Measurements from ENCODE around the gene CREB3.

Gene CREB3

GRCh38 chr9:35750256-35750531 lies 17.7 kb downstream of the CREB3 start:
- no peak for DNase-seq

- no peak for DNase-seq
These were observed 21.0 kb downstream of the CREB3 start for GRCh38 chr9:35753466-35753865.

- DNase-seq = no peak
These were observed 21.8 kb downstream of the CREB3 start, which contains the start of gene MSMP for GRCh38 chr9:35754264-35754663. Gene MSMP, minus strand, starts transcription at chr9:35754276. Its CDS starts 147 bp downstream, at chr9:35754129.

GRCh38 chr9:35755071-35755470 lies 22.6 kb downstream of the CREB3 start:
- no peak for DNase-seq

GRCh38 chr9:35756275-35757225 lies 24.1 kb downstream of the CREB3 start:
- peak; percentile 84 for DNase-seq

GRCh38 chr9:35757226-35757891 lies 24.9 kb downstream of the CREB3 start:
- DNase-seq = peak; percentile 74

GRCh38 chr9:35757892-35758275 lies 25.4 kb downstream of the CREB3 start:
- DNase-seq = peak; percentile 31

- DNase-seq = no peak
These were observed 26.1 kb downstream of the CREB3 start for GRCh38 chr9:35758475-35759050.

GRCh38 chr9:35759795-35760194 lies 27.3 kb downstream of the CREB3 start:
- no peak for DNase-seq

GRCh38 chr9:35760651-35761050 lies 28.2 kb downstream of the CREB3 start:
- DNase-seq = no peak

GRCh38 chr9:35763181-35763580 lies 30.7 kb downstream of the CREB3 start:
- DNase-seq = no peak

- DNase-seq = peak; percentile 40
These were observed 31.3 kb downstream of the CREB3 start for GRCh38 chr9:35763803-35764202.

- peak; percentile 16 for DNase-seq
These were observed 34.5 kb downstream of the CREB3 start for GRCh38 chr9:35766997-35767396.

- no peak for DNase-seq
These were observed 35.0 kb downstream of the CREB3 start for GRCh38 chr9:35767458-35767857.

GRCh38 chr9:35769763-35770162 lies 37.3 kb downstream of the CREB3 start:
- DNase-seq = no peak

GRCh38 chr9:35771075-35771433 lies 38.6 kb downstream of the CREB3 start:
- no peak for DNase-seq

GRCh38 chr9:35771534-35771933 lies 39.1 kb downstream of the CREB3 start:
- DNase-seq = peak; percentile 21

GRCh38 chr9:35771943-35772342 lies 39.5 kb downstream of the CREB3 start:
- DNase-seq = no peak

GRCh38 chr9:35774907-35775635 lies 42.6 kb downstream of the CREB3 start:
- no peak for DNase-seq

- no peak for DNase-seq
These were observed 43.6 kb downstream of the CREB3 start for GRCh38 chr9:35776018-35776417.

GRCh38 chr9:35778496-35778895 lies 46.0 kb downstream of the CREB3 start:
- DNase-seq = no peak

GRCh38 chr9:35781066-35781465 lies 48.6 kb downstream of the CREB3 start:
- DNase-seq = no peak

GRCh38 chr9:35783418-35783817 lies 51.0 kb downstream of the CREB3 start:
- no peak for DNase-seq
